NB4 (cell line): ENCODE measurements around the gene C19orf85.

Experiments used
- MAX ChIP-seq: IDR thresholded peaks from 2 replicates; pipeline ENCODE4 v1.6.1; 2011; ENCODE audit warnings: low read depth, low read length
- MYC ChIP-seq: IDR thresholded peaks from 2 replicates; pipeline ENCODE4 v1.6.1; 2011; ENCODE audit warnings: low read depth, low read length
- POLR2A ChIP-seq: IDR thresholded peaks from 2 replicates; pipeline ENCODE4 v1.6.1; 2011; ENCODE audit warnings: mild to moderate bottlenecking; ENCODE audit not compliant: insufficient read length; ENCODE audit errors: extremely low read depth
- TF ChIP-seq, protein P1 (sequence below): IDR thresholded peaks from one replicate; pipeline ENCODE4 v1.5.1; 2012; ENCODE audit warnings: low read depth, low read length

- TF ChIP-seq MAX (no peak), POLR2A (no peak), MYC (no peak)
- TF ChIP-seq, protein P1, sequence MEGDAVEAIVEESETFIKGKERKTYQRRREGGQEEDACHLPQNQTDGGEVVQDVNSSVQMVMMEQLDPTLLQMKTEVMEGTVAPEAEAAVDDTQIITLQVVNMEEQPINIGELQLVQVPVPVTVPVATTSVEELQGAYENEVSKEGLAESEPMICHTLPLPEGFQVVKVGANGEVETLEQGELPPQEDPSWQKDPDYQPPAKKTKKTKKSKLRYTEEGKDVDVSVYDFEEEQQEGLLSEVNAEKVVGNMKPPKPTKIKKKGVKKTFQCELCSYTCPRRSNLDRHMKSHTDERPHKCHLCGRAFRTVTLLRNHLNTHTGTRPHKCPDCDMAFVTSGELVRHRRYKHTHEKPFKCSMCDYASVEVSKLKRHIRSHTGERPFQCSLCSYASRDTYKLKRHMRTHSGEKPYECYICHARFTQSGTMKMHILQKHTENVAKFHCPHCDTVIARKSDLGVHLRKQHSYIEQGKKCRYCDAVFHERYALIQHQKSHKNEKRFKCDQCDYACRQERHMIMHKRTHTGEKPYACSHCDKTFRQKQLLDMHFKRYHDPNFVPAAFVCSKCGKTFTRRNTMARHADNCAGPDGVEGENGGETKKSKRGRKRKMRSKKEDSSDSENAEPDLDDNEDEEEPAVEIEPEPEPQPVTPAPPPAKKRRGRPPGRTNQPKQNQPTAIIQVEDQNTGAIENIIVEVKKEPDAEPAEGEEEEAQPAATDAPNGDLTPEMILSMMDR = peak; percentile 47
These were observed 46.4 kb downstream of the C19orf85 start for GRCh38 chr19:55418185-55418584.
